H9 (cell line): Measurements from ENCODE around the gene CSDE1. TPM values are rescaled to one million over a fixed set of nuclear protein-coding genes. Genes with fewer than 3 reads are reported as not detected.
"Not testable (repeated sequence)": the region's sequence is repeated elsewhere in the genome, so short reads cannot be mapped to it uniquely, and the experiment has no call there.

ENCODE experiments used
- DNase-seq: peaks from one replicate; pipeline ENCODE4 v3.0.0-alpha.2; 2017
- H2AFZ ChIP-seq: one replicate; pipeline ENCODE4 v1.6.1; 2013; ENCODE audit warnings: mild to moderate bottlenecking, low read length, control low read depth, moderate library complexity
- H2AK5ac ChIP-seq: 2 replicates; pipeline ENCODE4 v1.6.1; 2013; ENCODE audit warnings: low read length, control low read depth, mixed read lengths; ENCODE audit not compliant: insufficient read length
- H2BK120ac ChIP-seq: one replicate; pipeline ENCODE4 v1.6.1; 2013; ENCODE audit warnings: low read depth, mild to moderate bottlenecking, low read length, control low read depth, inconsistent platforms; ENCODE audit not compliant: poor library complexity, severe bottlenecking
- H2BK12ac ChIP-seq: 2 replicates; pipeline ENCODE4 v1.6.1; 2013; ENCODE audit warnings: low read length, control low read depth, mixed read lengths, low read depth; ENCODE audit not compliant: insufficient read length
- H2BK15ac ChIP-seq: 2 replicates; pipeline ENCODE4 v1.6.1; 2013; ENCODE audit warnings: low read depth, low read length, control low read depth
- H2BK20ac ChIP-seq: one replicate; pipeline ENCODE4 v1.6.1; 2013; ENCODE audit warnings: low read depth, mild to moderate bottlenecking, low read length, control low read depth, inconsistent platforms; ENCODE audit not compliant: poor library complexity, severe bottlenecking
- H2BK5ac ChIP-seq: 2 replicates; pipeline ENCODE4 v1.6.1; 2013; ENCODE audit warnings: low read length, control low read depth, mixed read lengths; ENCODE audit not compliant: insufficient read length
- H3K14ac ChIP-seq: 2 replicates; pipeline ENCODE4 v1.6.1; 2013; ENCODE audit warnings: low read length, control low read depth; ENCODE audit not compliant: insufficient read depth
- H3K18ac ChIP-seq: 2 replicates; pipeline ENCODE4 v1.6.1; 2013; ENCODE audit warnings: low read depth, mild to moderate bottlenecking, mixed read lengths, low read length, control low read depth; ENCODE audit not compliant: insufficient read length
- H3K23ac ChIP-seq: 2 replicates; pipeline ENCODE4 v1.6.1; 2013; ENCODE audit warnings: low read length, control low read depth, mixed read lengths, low read depth; ENCODE audit not compliant: insufficient read length
- H3K23me2 ChIP-seq: 2 replicates; pipeline ENCODE4 v1.6.1; 2013; ENCODE audit warnings: low read depth, mild to moderate bottlenecking, mixed read lengths, low read length, control low read depth; ENCODE audit not compliant: insufficient read length, poor library complexity, severe bottlenecking
- H3K27ac ChIP-seq: 2 replicates; pipeline ENCODE4 v1.5.1; 2013; ENCODE audit warnings: low read length, control low read depth, mixed read lengths, low read depth; ENCODE audit not compliant: insufficient read length
- H3K27me3 ChIP-seq: 2 replicates; pipeline ENCODE4 v1.6.1; 2013; ENCODE audit warnings: low read length, control low read depth, inconsistent platforms; ENCODE audit not compliant: insufficient read depth
- H3K4ac ChIP-seq: 2 replicates; pipeline ENCODE4 v1.6.1; 2013; ENCODE audit warnings: low read depth, mild to moderate bottlenecking, control low read depth, inconsistent platforms, low read length, moderate library complexity
- H3K4me1 ChIP-seq: 2 replicates; pipeline ENCODE4 v1.6.1; 2013; ENCODE audit warnings: low read length, control low read depth, inconsistent platforms; ENCODE audit not compliant: insufficient read depth
- H3K4me2 ChIP-seq: 2 replicates; pipeline ENCODE4 v1.6.1; 2013; ENCODE audit warnings: low read length, control low read depth, mixed read lengths; ENCODE audit not compliant: insufficient read length, insufficient read depth
- H3K56ac ChIP-seq: 2 replicates; pipeline ENCODE4 v1.6.1; 2013; ENCODE audit warnings: low read depth, mild to moderate bottlenecking, mixed read lengths, low read length, control low read depth; ENCODE audit not compliant: insufficient read length
- H3K79me1 ChIP-seq: 2 replicates; pipeline ENCODE4 v1.6.1; 2013; ENCODE audit warnings: low read depth, mild to moderate bottlenecking, moderate library complexity, low read length, control low read depth, inconsistent platforms; ENCODE audit not compliant: insufficient read depth, poor library complexity, severe bottlenecking
- H3K79me2 ChIP-seq: 2 replicates; pipeline ENCODE4 v1.6.1; 2013; ENCODE audit warnings: low read length, control low read depth, inconsistent platforms; ENCODE audit not compliant: insufficient read depth
- H3K9ac ChIP-seq: 2 replicates; pipeline ENCODE4 v1.6.1; 2013; ENCODE audit warnings: low read length, control low read depth, mixed read lengths; ENCODE audit not compliant: insufficient read length; ENCODE audit errors: extremely low read depth
- H3K9me3 ChIP-seq: one replicate; pipeline ENCODE4 v1.6.1; 2013; ENCODE audit warnings: low read depth, low read length, inconsistent platforms; ENCODE audit not compliant: control insufficient read depth
- H3T11ph ChIP-seq: one replicate; pipeline ENCODE4 v1.6.1; 2013; ENCODE audit warnings: mild to moderate bottlenecking, low read length, control low read depth, inconsistent platforms
- H4K20me1 ChIP-seq: one replicate; pipeline ENCODE4 v1.6.1; 2013; ENCODE audit not compliant: control insufficient read depth, insufficient read length, insufficient read depth
- H4K5ac ChIP-seq: 2 replicates; pipeline ENCODE4 v1.6.1; 2013; ENCODE audit warnings: low read depth, mild to moderate bottlenecking, mixed read lengths, low read length, control low read depth; ENCODE audit not compliant: insufficient read length
- H4K8ac ChIP-seq: replicated peaks from 2 replicates; pipeline ENCODE4 v1.6.1; 2013; ENCODE audit warnings: low read length, control low read depth, mixed read lengths, low read depth; ENCODE audit not compliant: insufficient read length
- H4K91ac ChIP-seq: 2 replicates; pipeline ENCODE4 v1.6.1; 2013; ENCODE audit warnings: low read depth, mild to moderate bottlenecking, moderate library complexity, mixed read lengths, low read length, control low read depth; ENCODE audit not compliant: insufficient read length
- H3K27ac Mint-ChIP-seq, 3 experiments: 2 replicates in 2 of 3; 3 replicates in 1 of 3; pipeline ENCODE4 v1.8.0; 2020 to 2021; ENCODE audit warnings: mixed read lengths in 3 of 3, mild to moderate bottlenecking in 1 of 3, moderate library complexity in 1 of 3
- H3K27me3 Mint-ChIP-seq: 2 replicates; pipeline ENCODE4 v1.8.0; 2021; ENCODE audit warnings: low read depth, mild to moderate bottlenecking, moderate library complexity, mixed read lengths
- H3K36me3 Mint-ChIP-seq, 3 experiments: 2 replicates in 2 of 3; 3 replicates in 1 of 3; pipeline ENCODE4 v1.8.0; 2020 to 2021; ENCODE audit warnings: low read depth in 3 of 3, mixed read lengths in 3 of 3; ENCODE audit not compliant: insufficient read depth in 1 of 3
- H3K4me1 Mint-ChIP-seq, 2 experiments: 2 replicates each; pipeline ENCODE4 v1.8.0; 2020; ENCODE audit warnings: mixed read lengths in 2 of 2
- H3K4me3 Mint-ChIP-seq, 2 experiments: 2 replicates in 1 of 2; 3 replicates in 1 of 2; pipeline ENCODE4 v1.8.0; 2020 to 2021; ENCODE audit warnings: mild to moderate bottlenecking in 2 of 2, mixed read lengths in 2 of 2, moderate library complexity in 1 of 2
- H3K9me3 Mint-ChIP-seq, 2 experiments: 2 replicates in 1 of 2; 3 replicates in 1 of 2; pipeline ENCODE4 v1.8.0; 2020; ENCODE audit warnings: mild to moderate bottlenecking in 2 of 2, mixed read lengths in 2 of 2, moderate library complexity in 1 of 2
- CTCF ChIP-seq: fragments of 200-600 bp; sonication (generic); conservative IDR thresholded peaks from 3 replicates; pipeline ENCODE4 v1.8.0; 2021; ENCODE audit warnings: antibody characterized with exemption, mild to moderate bottlenecking
- WGBS: extraction: QIAGEN DNeasy Blood & Tissue Kit; methylation state at CpG from one replicate; pipeline ENCODE4 v1.1.7; 2013; ENCODE audit warnings: missing lambda C conversion rate, low lambda C conversion rate, mixed read lengths; ENCODE audit not compliant: insufficient read length; ENCODE audit errors: extremely low coverage; 5-methylcytosine and 5-hydroxymethylcytosine counted together
- long read RNA-seq: library from polyadenylated mRNA; unstranded; transcript quantifications from one replicate; pipeline ENCODE4 v2.0.0, GENCODE V29; 2020
- total RNA-seq: library from RNA; stranded (reverse); gene quantifications from 2 replicates; pipeline ENCODE4 v1.2.1, GENCODE V29; 2021

Gene CSDE1
- 630 and 645 TPM in 2 replicates for total RNA-seq
- long read RNA-seq, full-length matches to known transcripts, result 2,827 of 3,247 reads
- long read RNA-seq, partial matches to known transcripts, result 199 of 3,247 reads
- long read RNA-seq, other reads (novel, unspliced or antisense), result 221 of 3,247 reads

- Histone ChIP-seq H3T11ph (peak within 1 kb of the TSS; percentile 63), H2BK12ac (no peak within 1 kb of the TSS), H3K27me3 (no peaks in the 10 kb centered on the region), H3K4me2 (peak within 1 kb of the TSS; percentile 77), H3K56ac (peak within 1 kb of the TSS; percentile 95), H2BK20ac (no peak within 1 kb of the TSS), H3K23ac (no peak within 1 kb of the TSS), H3K4me1 (peaks cover 9% of the 10 kb centered on the region; the same call in 1 of the 2 replicates), H2BK15ac (no peak within 1 kb of the TSS), H2AK5ac (peak within 1 kb of the TSS; percentile 37), H4K8ac (peak within 1 kb of the TSS; percentile 85), H4K20me1 (no peaks in the 10 kb centered on the region), H3K9me3 (no peaks in the 10 kb centered on the region), H4K91ac (peak within 1 kb of the TSS; percentile 54), H3K4ac (peak within 1 kb of the TSS; percentile 94; the same call in 1 of the 2 replicates), H3K27ac (peak within 1 kb of the TSS; percentile 76), H3K14ac (peak within 1 kb of the TSS; percentile 97), H2BK120ac (peak within 1 kb of the TSS; percentile 99), H3K23me2 (peaks cover 3% of the 10 kb centered on the region), H2BK5ac (peak within 1 kb of the TSS; percentile 94), H4K5ac (peak within 1 kb of the TSS; percentile 97), H3K9ac (peak within 1 kb of the TSS; percentile 98), H3K79me2 (peaks cover 42% of the 10 kb centered on the region), H3K79me1 (no peaks in the 10 kb centered on the region), H2AFZ (peak within 1 kb of the TSS; percentile 26), H3K18ac (peak within 1 kb of the TSS; percentile 93)
- Mint-ChIP-seq H3K27me3 (peaks cover 1% of the 10 kb centered on the region; the same call in 1 of the 2 replicates), H3K27ac (peak within 1 kb of the TSS; percentile 100), H3K9me3 (no peaks in the 10 kb centered on the region; a peak in 2 of 5 replicates), H3K4me3 (peak within 1 kb of the TSS; percentile 100), H3K36me3 (peaks cover 12 to 33% (median 26%) of the 10 kb centered on the region in 3 experiments), H3K4me1 (peaks cover 38 to 46% of the 10 kb centered on the region in 2 experiments)
- peak; percentile 98 for DNase-seq
- WGBS, result no CpG with 5 or more reads among the region's 50 CpGs
- peak; percentile 67 for TF ChIP-seq CTCF
Measured at GRCh38 chr1:114757455-114758255, at the start of gene CSDE1. Gene CSDE1 (minus strand): TSS chr1:114757984. CDS start chr1:114739890, 18,094 bp downstream.

GRCh38 chr1:114804449-114804848 is 46.7 kb upstream of the CSDE1 start:
- H3K79me1 ChIP-seq, H3K18ac ChIP-seq, H4K20me1 ChIP-seq, H3K56ac ChIP-seq, H3T11ph ChIP-seq, H2BK120ac ChIP-seq, H4K8ac ChIP-seq, H3K27ac ChIP-seq, H3K27me3 ChIP-seq, H3K4ac ChIP-seq, H3K4me2 ChIP-seq, H3K4me3 Mint-ChIP-seq, H3K27me3 Mint-ChIP-seq, H2BK15ac ChIP-seq, DNase-seq, H3K36me3 Mint-ChIP-seq, H3K4me1 Mint-ChIP-seq, H2AK5ac ChIP-seq, H3K14ac ChIP-seq, H2BK12ac ChIP-seq, H2BK5ac ChIP-seq, H3K4me1 ChIP-seq, H3K23ac ChIP-seq, H2AFZ ChIP-seq, H3K9me3 ChIP-seq, H4K91ac ChIP-seq, H3K79me2 ChIP-seq, H3K23me2 ChIP-seq, H3K27ac Mint-ChIP-seq, H3K9ac ChIP-seq, H2BK20ac ChIP-seq, H4K5ac ChIP-seq: not testable (repeated sequence)
- H3K9me3 Mint-ChIP-seq, result peaks cover 13 to 17% of the 10 kb centered on the region in 2 experiments; a peak in 4 of 5 replicates
- no CpG with 5 or more reads among the region's 33 CpGs for WGBS
